GM19193 (cell line): ENCODE measurements around the gene NECTIN1.

Source experiments
- POLR2A ChIP-seq: IDR thresholded peaks from 4 replicates; pipeline ENCODE4 v1.6.1; 2011; ENCODE audit not compliant: insufficient read depth, insufficient read length; ENCODE audit errors: extremely low read depth

NECTIN1 gene

DNA sequence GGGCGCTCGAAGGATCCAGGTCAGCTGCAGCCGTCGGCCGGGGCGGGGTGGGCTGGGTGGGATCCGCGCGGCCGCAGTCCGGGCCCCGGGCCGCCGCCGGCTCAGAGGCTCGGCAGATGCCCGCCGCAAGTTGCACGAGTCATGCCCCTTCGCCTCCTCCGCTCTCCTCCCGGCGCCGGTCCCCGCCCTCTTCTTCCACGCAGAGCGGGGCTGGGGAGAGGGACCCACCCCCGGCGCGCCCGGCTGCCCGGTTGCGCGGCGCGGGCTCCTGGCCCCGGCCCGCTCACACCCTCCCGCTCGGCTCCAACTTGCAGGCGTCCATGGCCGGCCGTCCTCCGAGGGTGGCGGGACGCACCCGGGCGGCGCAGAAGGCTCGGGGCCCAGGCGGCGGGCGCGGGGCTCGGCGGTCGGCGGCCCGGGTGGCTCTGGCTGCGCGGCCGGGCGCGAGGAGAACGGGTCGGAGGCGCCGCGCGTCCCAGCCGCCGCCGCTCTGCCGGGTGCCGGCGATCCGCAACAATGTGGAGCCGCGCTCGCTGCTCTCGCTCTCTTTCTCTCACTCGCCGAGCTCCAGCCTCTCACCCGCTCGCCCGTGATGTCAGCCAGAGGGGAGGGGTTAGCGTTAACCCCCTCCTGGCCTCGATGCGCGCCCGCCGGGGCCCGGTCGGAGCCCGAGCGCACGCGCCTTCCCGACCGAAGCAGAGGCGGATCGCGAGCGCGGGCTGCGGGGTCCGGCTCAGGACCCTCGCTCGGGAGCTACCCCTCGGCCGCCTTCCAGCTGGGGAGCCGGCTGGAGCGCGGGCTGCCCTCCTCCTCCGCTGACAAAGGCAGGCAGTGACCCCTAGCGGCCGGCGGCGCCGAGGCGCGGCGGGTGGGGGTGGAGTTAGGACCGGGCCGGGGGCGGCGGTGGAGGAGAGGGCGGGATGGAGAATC lies at the start of gene NECTIN1:
NECTIN1 (minus strand) TSS at position 550 of the 930 bp plus-strand sequence. CDS start 647 bp downstream, outside the sequence.
- peak; percentile 54 for TF ChIP-seq POLR2A

GRCh38 chr11:119778391-119779194 lies 49.6 kb upstream of the NECTIN1 start:
- no peak for TF ChIP-seq POLR2A

GRCh38 chr11:119777940-119778339 lies 48.9 kb upstream of the NECTIN1 start:
- no peak for TF ChIP-seq POLR2A

DNA sequence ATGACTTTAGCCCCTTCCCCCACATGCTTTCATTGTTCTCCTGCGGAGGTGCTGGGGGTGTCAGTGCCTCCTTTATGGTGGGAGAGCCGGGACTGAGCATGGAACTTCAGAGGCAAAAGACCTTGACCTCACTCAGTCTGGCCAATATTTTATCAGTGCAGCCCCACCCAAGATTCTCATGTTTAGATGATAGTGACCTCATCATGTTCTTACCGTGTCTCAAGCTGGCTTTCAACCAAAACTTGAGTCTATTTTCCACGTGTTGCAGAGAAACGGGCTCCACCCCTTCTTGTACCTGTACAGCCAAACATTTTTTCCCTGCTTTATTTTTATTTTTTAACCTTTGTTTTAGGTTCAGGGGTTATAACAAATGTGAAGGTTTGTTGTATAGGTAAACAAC lies 47.7 kb upstream of the NECTIN1 start:
- no peak for TF ChIP-seq POLR2A

DNA sequence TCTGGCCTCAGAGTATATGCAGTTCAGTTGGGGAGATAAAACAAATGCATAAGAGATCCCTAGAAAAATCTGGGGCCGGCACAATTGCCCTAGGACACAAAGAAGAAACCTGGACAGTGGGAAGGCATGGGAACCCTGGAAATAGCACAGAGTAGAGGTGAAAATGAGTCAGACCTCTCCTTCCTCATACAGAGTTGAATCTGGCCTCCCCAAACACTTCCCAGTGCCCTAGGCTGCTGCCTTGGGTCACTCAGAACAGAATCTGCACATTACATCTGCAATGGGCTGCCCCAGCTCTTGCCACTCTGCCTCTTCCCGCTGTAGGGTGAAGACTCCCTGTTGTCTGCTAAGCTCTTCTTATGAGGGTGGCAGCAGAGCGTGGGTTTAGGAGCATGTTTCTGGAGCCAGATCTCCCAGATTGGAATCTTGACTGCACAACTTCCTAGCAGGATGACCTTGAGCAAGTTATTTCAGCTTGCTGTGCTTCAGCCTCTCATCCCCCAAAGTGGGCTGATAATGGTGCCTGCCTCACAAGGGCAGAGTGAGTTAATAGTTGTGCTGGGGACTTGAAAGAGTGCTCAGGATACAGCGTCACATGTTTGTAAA lies 47.1 kb upstream of the NECTIN1 start:
- TF ChIP-seq POLR2A: no peak

DNA sequence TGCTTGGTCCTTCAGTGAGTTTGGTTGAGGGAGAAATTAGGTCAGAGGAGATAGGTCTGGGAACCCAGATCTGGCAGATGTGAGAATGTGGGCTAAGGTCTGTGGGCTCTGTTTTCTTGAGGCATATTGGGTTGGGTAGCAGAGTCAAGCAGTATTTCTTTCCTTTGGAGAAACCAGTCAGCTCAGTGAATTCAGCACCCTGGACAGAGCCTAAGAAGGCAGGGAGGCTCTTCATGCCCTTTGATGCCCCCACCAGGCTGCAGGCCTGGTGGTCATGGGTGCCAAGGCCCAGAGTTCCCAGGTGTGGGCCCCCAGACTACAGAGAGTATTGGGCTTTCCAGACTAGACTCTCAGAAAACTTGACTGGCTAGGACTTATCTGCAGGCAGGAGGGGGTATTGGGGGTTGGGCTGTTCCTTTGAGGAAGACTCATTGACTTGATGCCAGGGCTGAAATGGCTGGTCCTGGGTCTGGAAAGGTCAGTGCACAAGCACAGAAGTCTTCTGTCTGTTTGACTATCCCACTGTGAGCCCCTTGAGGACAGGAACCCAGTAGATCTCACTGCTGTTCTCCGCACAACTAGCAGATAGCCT lies 45.3 kb upstream of the NECTIN1 start:
- no peak for TF ChIP-seq POLR2A

- TF ChIP-seq POLR2A: no peak
These were observed 43.8 kb upstream of the NECTIN1 start for GRCh38 chr11:119772641-119773415.

- no peak for TF ChIP-seq POLR2A
These were observed 43.1 kb upstream of the NECTIN1 start for GRCh38 chr11:119772076-119772475.

DNA sequence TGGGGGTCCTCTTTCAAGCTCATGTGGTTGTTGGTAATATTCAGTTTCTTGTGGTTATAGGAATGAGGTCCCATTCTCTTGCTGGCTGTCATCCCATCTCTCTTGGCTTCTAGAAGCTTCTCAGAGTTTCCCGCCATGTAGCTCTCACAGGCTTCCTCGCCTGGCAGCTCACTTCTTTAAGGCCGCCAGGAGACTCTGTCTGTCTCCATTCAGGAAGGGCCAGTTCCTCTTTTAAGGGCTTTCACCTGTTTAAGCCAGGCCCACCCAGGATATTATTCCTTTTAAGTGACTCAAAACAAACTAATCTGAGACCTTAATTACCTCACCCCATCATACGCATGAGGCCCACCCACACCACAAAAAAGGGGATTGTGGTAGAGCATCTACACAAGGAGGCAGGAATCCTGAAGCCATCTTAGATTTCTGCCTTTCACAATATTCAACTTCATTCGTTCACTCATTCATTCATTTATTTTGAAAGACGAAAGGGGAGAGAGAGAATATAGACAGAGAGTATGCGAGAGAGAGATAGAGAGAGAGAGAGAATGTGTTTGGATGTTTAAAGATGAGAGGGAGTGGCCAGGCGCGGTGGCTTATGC lies 42.3 kb upstream of the NECTIN1 start:
- TF ChIP-seq POLR2A: no peak

GRCh38 chr11:119765628-119766027 lies 36.6 kb upstream of the NECTIN1 start:
- TF ChIP-seq POLR2A: no peak

GRCh38 chr11:119764108-119764868 lies 35.3 kb upstream of the NECTIN1 start:
- TF ChIP-seq POLR2A: no peak

DNA sequence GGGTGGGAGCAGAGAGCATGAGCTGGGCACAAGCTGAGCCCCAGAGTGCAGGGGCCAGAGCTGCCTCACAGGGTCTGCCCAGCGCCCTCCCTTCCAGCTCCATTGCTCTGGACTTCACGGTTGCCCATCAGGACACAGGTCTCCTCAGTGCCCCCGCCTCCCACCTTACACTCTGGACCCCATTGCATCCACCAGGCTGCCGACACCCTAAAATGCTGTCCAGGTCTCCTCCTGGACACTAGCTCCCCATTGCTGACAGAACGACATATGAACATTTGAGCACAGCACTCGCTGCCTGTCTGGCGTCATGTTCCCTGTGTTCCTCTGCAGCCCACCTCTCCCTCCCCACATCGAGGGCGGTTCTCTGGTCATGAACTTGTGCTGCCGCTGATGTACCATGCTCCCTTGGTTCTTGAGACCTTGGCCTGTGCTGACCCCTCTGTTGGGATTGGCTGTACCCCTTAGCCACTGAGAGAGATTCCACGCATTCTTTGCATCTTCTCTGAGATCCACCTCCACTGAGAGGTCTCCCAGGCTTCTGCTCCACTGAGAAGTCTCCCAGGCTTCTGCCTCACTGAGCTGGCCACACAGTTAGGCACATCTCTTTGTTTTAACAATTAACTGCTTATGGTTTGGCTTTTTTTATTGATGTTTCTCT lies 34.2 kb upstream of the NECTIN1 start:
- no peak for TF ChIP-seq POLR2A
